K562 (cell line): ENCODE data around the gene NOTO. TPM values are rescaled to one million over a fixed set of nuclear protein-coding genes. Genes with fewer than 3 reads are reported as not detected.
A peak's percentile ranks its signal among the peaks of the same experiment; 100 is the strongest.

Experiments used
- ATAC-seq: fragments of 200-7000 bp; cut with Tn5 transposase; 3 replicates; pipeline ENCODE4 v1.9.1; 2020; ENCODE audit warnings: moderate library complexity
- BruUV-seq: library from RNA; stranded (reverse); fragments of 400-500 nt; replicated peaks from 2 replicates; lab custom pipeline; 2021; lab: Mats Ljungman, UMichigan
- CTCF ChIA-PET: fragments of 300-600 bp; formaldehyde crosslinking; extraction: SDS; loops from one replicate; lab custom pipeline; 2021; ENCODE audit warnings: low intra/inter-chr PET ratio; lab: Yijun Ruan, JAX
- POLR2A ChIA-PET: fragments of 300-600, 350-650 bp; sonication (Branson Sonifier 250); formaldehyde crosslinking; extraction: SDS; loops from one replicate; lab custom pipeline; 2021; ENCODE audit warnings: antibody characterized with exemption, inconsistent platforms; lab: Yijun Ruan, JAX
- DNase-seq, 4 experiments: peaks; one replicate each; pipeline versions ENCODE4 v3.0.0 to v3.0.0-alpha.2; 2011 to 2018; ENCODE audit warnings: low spot score in 3 of 4, mixed read lengths in 3 of 4; ENCODE audit errors: extremely low read depth in 1 of 4
- FAIRE-seq: peaks from 2 replicates; lab custom pipeline; 2011; peaks lifted over from hg19 to GRCh38; lab: Jason Lieb, UNC
- H2AFZ ChIP-seq: 2 replicates; pipeline ENCODE4 v1.6.0; 2011; ENCODE audit warnings: low read depth, low read length, control low read depth, inconsistent platforms
- H3K27ac ChIP-seq: fragments of 200-600 bp; 3 replicates; pipeline ENCODE4 v1.8.0; 2011; ENCODE audit warnings: low read depth, mild to moderate bottlenecking, control low read depth, inconsistent platforms, low read length, moderate library complexity, mixed read lengths; ENCODE audit errors: extremely low read depth
- H3K27me3 ChIP-seq, 2 experiments: fragments of 300-600 bp in 1 of 2; 2 replicates in 1 of 2; 3 replicates in 1 of 2; pipeline versions ENCODE4 v1.6.0 to v1.8.0; 2011; ENCODE audit warnings: inconsistent platforms in 2 of 2, low read length in 2 of 2, mild to moderate bottlenecking in 1 of 2, mixed read lengths in 1 of 2, moderate library complexity in 1 of 2; ENCODE audit not compliant: control insufficient read depth in 2 of 2, insufficient read depth in 2 of 2
- H3K36me3 ChIP-seq: fragments of 300-600 bp; 3 replicates; pipeline ENCODE4 v1.8.0; 2011; ENCODE audit warnings: mild to moderate bottlenecking, low read length, inconsistent platforms; ENCODE audit not compliant: control insufficient read depth, insufficient read depth
- H3K4me1 ChIP-seq, 2 experiments: fragments of 200-600 bp in 1 of 2; replicated peaks in 1 of 2; 2 replicates in 1 of 2; 3 replicates in 1 of 2; pipeline versions ENCODE4 v1.5.1 to v1.8.0; 2011; ENCODE audit warnings: inconsistent platforms in 2 of 2, low read length in 2 of 2, mild to moderate bottlenecking in 1 of 2, mixed read lengths in 1 of 2, moderate library complexity in 1 of 2; ENCODE audit not compliant: control insufficient read depth in 2 of 2, insufficient read depth in 2 of 2
- H3K4me2 ChIP-seq: 2 replicates; pipeline ENCODE4 v1.6.1; 2011; ENCODE audit warnings: low read length, control low read depth, inconsistent platforms, mixed read lengths; ENCODE audit not compliant: insufficient read depth
- H3K4me3 ChIP-seq: fragments of 200-600 bp; sonication (generic), shearing (Covaris generic); 2 replicates; pipeline ENCODE4 v1.5.1; 2016; ENCODE audit warnings: control low read depth, inconsistent platforms
- H3K79me2 ChIP-seq: fragments of 200-600 bp; 3 replicates; pipeline ENCODE4 v1.8.0; 2011; ENCODE audit warnings: low read length, inconsistent platforms; ENCODE audit not compliant: control insufficient read depth, insufficient read depth
- H3K9ac ChIP-seq, 2 experiments: 2 replicates each; pipeline versions ENCODE4 v1.6.0 to v1.6.1; 2011; ENCODE audit warnings: low read depth in 2 of 2, low read length in 2 of 2, control low read depth in 1 of 2, inconsistent platforms in 1 of 2, mild to moderate bottlenecking in 1 of 2, mixed read lengths in 1 of 2; ENCODE audit not compliant: insufficient read depth in 1 of 2
- H3K9me1 ChIP-seq: one replicate; pipeline ENCODE4 v1.6.0; 2011; ENCODE audit warnings: inconsistent platforms, mild to moderate bottlenecking, low read length, moderate library complexity; ENCODE audit not compliant: control insufficient read depth, insufficient read depth
- H3K9me3 ChIP-seq: replicated peaks from 2 replicates; pipeline ENCODE4 v1.5.1; 2011; ENCODE audit warnings: low read depth, low read length, inconsistent platforms; ENCODE audit not compliant: control insufficient read depth, insufficient read depth
- H4K20me1 ChIP-seq: replicated peaks from 2 replicates; pipeline ENCODE4 v1.6.1; 2011; ENCODE audit warnings: low read length, inconsistent platforms, mixed read lengths; ENCODE audit not compliant: control insufficient read depth, insufficient read depth
- DLX4 ChIP-seq: fragments of 250-450 bp; sonication (Bioruptor Pico); IDR thresholded peaks from 2 replicates; pipeline ENCODE4 v1.6.1; 2021; ENCODE audit warnings: mild to moderate bottlenecking
- HNRNPUL1 ChIP-seq: fragments of 200-400 bp; formaldehyde crosslinking; IDR thresholded peaks from 2 replicates; pipeline ENCODE4 v1.6.1; 2017; ENCODE audit warnings: low read length
- LCOR ChIP-seq: sonication (generic); formaldehyde crosslinking; IDR thresholded peaks from 2 replicates; pipeline ENCODE4 v1.8.0; 2022; ENCODE audit warnings: mild to moderate bottlenecking, missing genetic modification reagents
- MBD2 ChIP-seq: sonication (generic); IDR thresholded peaks from 2 replicates; pipeline ENCODE4 v1.6.1; 2016; ENCODE audit warnings: low read depth, borderline replicate concordance
- NFRKB ChIP-seq: fragments of 450-650 bp; IDR thresholded peaks from 2 replicates; pipeline ENCODE4 v1.6.1; 2016; ENCODE audit warnings: low read depth
- POLR2A ChIP-seq: fragments of 450-650 bp; conservative IDR thresholded peaks from 2 replicates; pipeline ENCODE4 v1.6.1; 2016
- POLR2G ChIP-seq: fragments of 200-400 bp; formaldehyde crosslinking; IDR thresholded peaks from 2 replicates; pipeline ENCODE4 v1.6.1; 2017; ENCODE audit warnings: low read depth, mild to moderate bottlenecking, antibody characterized with exemption, low read length, moderate library complexity
- RBFOX2 ChIP-seq: fragments of 200-400 bp; formaldehyde crosslinking; IDR thresholded peaks from 2 replicates; pipeline ENCODE4 v1.6.1; 2017; ENCODE audit warnings: low read depth, mild to moderate bottlenecking, low read length, moderate library complexity
- RBM22 ChIP-seq: fragments of 200-400 bp; formaldehyde crosslinking; IDR thresholded peaks from 2 replicates; pipeline ENCODE4 v1.6.1; 2018; ENCODE audit warnings: low read length, low read depth; ENCODE audit not compliant: poor library complexity, severe bottlenecking
- SUPT5H ChIP-seq: fragments of 450-650 bp; IDR thresholded peaks from 2 replicates; pipeline ENCODE4 v1.6.1; 2016
- THRB ChIP-seq: fragments of 450-650 bp; formaldehyde crosslinking; conservative IDR thresholded peaks from 2 replicates; pipeline ENCODE4 v1.4.0; 2022; ENCODE audit warnings: mild to moderate bottlenecking, missing genetic modification characterization
- ZBTB34 ChIP-seq: fragments of 250-450 bp; sonication (Bioruptor Pico); IDR thresholded peaks from 2 replicates; pipeline ENCODE4 v1.8.0; 2021; ENCODE audit warnings: mild to moderate bottlenecking, moderate library complexity
- ZNF12 ChIP-seq: sonication (generic); formaldehyde crosslinking; IDR thresholded peaks from 2 replicates; pipeline ENCODE4 v1.4.0; 2020; ENCODE audit warnings: mild to moderate bottlenecking, missing genetic modification reagents
- ZNF282 ChIP-seq: sonication (generic); formaldehyde crosslinking; IDR thresholded peaks from 2 replicates; pipeline ENCODE4 v1.8.1; 2023; ENCODE audit warnings: missing genetic modification reagents
- WGBS: fragments of 100-300 bp; shearing (Covaris generic); methylation state at CpG from one replicate; pipeline ENCODE4 v1.1.6; 2016; ENCODE audit warnings: low coverage, mixed read lengths; ENCODE audit not compliant: insufficient coverage; ENCODE audit errors: missing lambda C conversion rate; 5-methylcytosine and 5-hydroxymethylcytosine counted together
- in situ Hi-C: fragments of 300-500 bp; cut with MboI; formaldehyde crosslinking; loops from 4 replicates; pipeline ENCODE4 v1.15.0; 2018; ENCODE audit warnings: inconsistent platforms, mixed read lengths
- intact Hi-C: fragments of 100-400 bp; cut with micrococcal nuclease; formaldehyde crosslinking; loops from 2 replicates; pipeline ENCODE4 v1.14.2; 2022
- polyA plus RNA-seq, 8 experiments: library from polyadenylated mRNA; depleted of rRNA in 4 of 8; stranded (reverse) in 5 of 8; unstranded in 3 of 8; fragments of >200 nt; fragmentation: Nextera tagmentation in 2 of 8; fragmentation: Illumina TruSeq in 1 of 8; extraction: Ambion mirVana in 2 of 8; extraction: Trizol in 1 of 8; gene quantifications; 2 replicates each; pipeline versions ENCODE4 v1.2.1 to v1.2.3, GENCODE V29; 2011 to 2014; ENCODE audit warnings: inconsistent platforms in 1 of 8, missing spikeins in 1 of 8
- total RNA-seq, 7 experiments: library from RNA; depleted of rRNA in 6 of 7; stranded (reverse); fragments of >200 nt in 6 of 7; fragmentation: Illumina TruSeq in 2 of 7; extraction: Trizol in 2 of 7; gene quantifications; 2 replicates each; pipeline versions ENCODE4 v1.2.1 to v1.2.3, GENCODE V29; 2011 to 2021; ENCODE audit warnings: low replicate concordance in 1 of 7

Gene NOTO
- total and polyA plus RNA-seq, 9 of the 15 experiments (the other 6 are each of a cell fraction or from before 2014, with no cell fraction given), result not detected

- Histone ChIP-seq H3K9ac (peak overlapping the region in 1 of 2 experiments; percentile 73; a peak in 2 of 4 replicates), H3K36me3 (peaks cover 46% of the 10 kb centered on the region), H2AFZ (no peak overlapping the region), H3K4me2 (no peak overlapping the region), H4K20me1 (peaks cover 6% of the 10 kb centered on the region; the same call in 1 of the 2 replicates), H3K9me3 (no peaks in the 10 kb centered on the region), H3K27ac (no peak overlapping the region), H3K79me2 (no peaks in the 10 kb centered on the region), H3K4me3 (no peak overlapping the region), H3K27me3 (no peaks in the 10 kb centered on the region), H3K9me1 (no peaks in the 10 kb centered on the region), H3K4me1 (peaks cover 0 to 15% of the 10 kb centered on the region in 2 experiments; a peak in 3 of 5 replicates)
- intact Hi-C loops, result loop anchor here (5.0 to 10.0 kb wide), 2 partner anchors 78 to 270 kb away; no protein-coding TSS in a partner anchor
- WGBS, result 46% methylated on average over 4 of the region's 4 CpGs
- CTCF ChIA-PET, result no interaction called here
- peak; percentile 39; the same call in 1 of the 2 replicates for TF ChIP-seq SUPT5H
- TF ChIP-seq ZNF12 (CRISPR knock-in tag), result no peak
- no peak for TF ChIP-seq DLX4
- no peak for TF ChIP-seq MBD2
- TF ChIP-seq THRB (CRISPR knock-in tag), result no peak
- TF ChIP-seq POLR2A, result peak; percentile 52; the same call in 1 of the 2 replicates
- no peak for TF ChIP-seq ZNF282 (CRISPR knock-in tag)
- no peak for TF ChIP-seq NFRKB
- no peak for TF ChIP-seq HNRNPUL1
- TF ChIP-seq RBFOX2, result peak; percentile 39
- TF ChIP-seq LCOR, result no peak
- no peak for TF ChIP-seq ZBTB34 (CRISPR knock-in tag)
- peak; percentile 56 for TF ChIP-seq RBM22
- peak; percentile 77 for TF ChIP-seq POLR2G
- DNase-seq, result no peak
- in situ Hi-C loops, result no loop called here
- POLR2A ChIA-PET, result interaction anchor here (1.0 to 1.8 kb wide), 3 partner anchors 10 to 40 kb away, joined by 4 to 5 read pairs (median 5); partner anchors contain the start of genes CCT7 and PRADC1
- FAIRE-seq, result no peak
- no peak for ATAC-seq
- BruUV-seq, result no TSS peak
Observed at GRCh38 chr2:73255007-73255644, 52.8 kb downstream of the NOTO start.
